Upper lobe of right lung (tissue), 1 donor: Measurements from ENCODE around the gene SCUBE3. TPM values are rescaled to one million over a fixed set of nuclear protein-coding genes. Genes with fewer than 3 reads are reported as not detected.

Source experiments
- ATAC-seq: fragments of 200-7000 bp; cut with Tn5 transposase; one replicate; pipeline ENCODE4 v1.9.1; 2020; ENCODE audit warnings: mild to moderate bottlenecking, moderate library complexity
- DNase-seq: peaks from one replicate; pipeline ENCODE4 v3.0.0-alpha.2; 2020
- H3K27ac ChIP-seq: fragments of 200-600 bp; one replicate; pipeline ENCODE4 v1.8.0; 2022
- H3K27me3 ChIP-seq: fragments of 200-600 bp; one replicate; pipeline ENCODE4 v1.8.0; 2022; ENCODE audit warnings: mild to moderate bottlenecking
- H3K36me3 ChIP-seq: fragments of 200-600 bp; one replicate; pipeline ENCODE4 v1.8.0; 2022
- H3K4me1 ChIP-seq: fragments of 200-600 bp; one replicate; pipeline ENCODE4 v1.8.0; 2022
- H3K4me3 ChIP-seq: fragments of 200-600 bp; one replicate; pipeline ENCODE4 v1.8.0; 2022; ENCODE audit warnings: mild to moderate bottlenecking
- H3K9me3 ChIP-seq: fragments of 200-600 bp; one replicate; pipeline ENCODE4 v1.8.0; 2022
- CTCF ChIP-seq: fragments of 200-600 bp; IDR thresholded peaks from one replicate; pipeline ENCODE4 v1.8.0; 2022; ENCODE audit warnings: antibody characterized with exemption
- intact Hi-C: fragments of 100-400 bp; cut with DNase I; formaldehyde crosslinking; loops from one replicate; pipeline ENCODE4 v1.11.0; 2022
- long read RNA-seq: library from polyadenylated mRNA; unstranded; transcript quantifications from one replicate; pipeline ENCODE4 v2.0.0, GENCODE V29; 2021
- total RNA-seq: library from RNA; stranded (reverse); fragmentation: NEBNext Ultra II Directional; extraction: Animal tissue kit (Norgen Biotek cat#: 25700); gene quantifications from one replicate; pipeline ENCODE4 v1.2.1, GENCODE V29; 2021
- donor health status: DM: no; HTN: yes; CAD: no; lungs with severe emphysema.

SCUBE3 gene
- 0.46 TPM for total RNA-seq
- long read RNA-seq, partial matches to known transcripts, result 0 of 3 reads
- long read RNA-seq, other reads (novel, unspliced or antisense), result 3 of 3 reads

DNA sequence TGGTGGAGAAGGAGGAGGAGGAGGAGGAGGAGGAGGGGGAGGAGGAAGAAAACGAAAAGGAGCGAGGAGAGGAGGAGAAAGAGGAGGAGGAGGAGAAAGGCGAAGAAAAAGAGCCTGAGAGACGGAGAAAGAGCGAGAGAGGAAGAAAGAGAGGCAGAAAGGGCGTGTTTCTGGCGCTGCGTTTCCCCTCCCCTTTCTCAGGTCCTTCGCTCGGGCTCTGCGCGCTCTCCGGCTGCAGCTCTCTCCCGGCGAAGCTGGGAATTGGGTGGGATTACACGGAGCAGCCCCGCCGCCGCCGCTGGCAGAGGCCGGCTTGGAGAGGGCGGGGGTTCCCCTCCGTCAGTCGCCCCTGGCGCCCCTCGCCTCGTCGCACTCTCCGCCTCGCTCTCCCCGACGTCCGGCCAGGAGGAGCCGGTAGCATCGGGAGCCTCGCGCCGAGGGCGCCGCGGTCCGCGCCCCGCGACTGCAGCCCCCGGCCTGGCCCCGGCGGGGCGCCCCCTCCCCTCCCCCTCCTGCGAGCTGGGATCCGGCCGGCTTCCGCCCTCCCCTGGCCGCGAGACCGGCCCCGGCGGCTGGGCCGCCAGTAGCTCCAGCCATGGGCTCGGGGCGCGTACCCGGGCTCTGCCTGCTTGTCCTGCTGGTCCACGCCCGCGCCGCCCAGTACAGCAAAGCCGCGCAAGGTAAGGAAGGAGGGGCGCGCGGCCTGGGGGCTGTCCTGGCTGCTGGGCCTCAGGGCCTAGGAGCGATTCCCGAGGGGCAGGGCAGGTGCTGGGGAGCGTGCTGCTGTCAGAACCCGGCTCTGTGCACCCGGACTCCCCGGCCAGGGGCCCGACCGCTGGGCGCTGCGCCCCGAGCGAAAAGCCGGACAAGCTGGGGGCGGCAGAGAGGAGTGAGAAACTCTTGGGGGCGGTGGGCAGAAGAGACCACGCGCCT, at the start of gene SCUBE3:
TSS of gene SCUBE3 (plus strand) at position 133 of the 933 bp plus-strand sequence. CDS start at position 596, 463 bp downstream.
- no peaks in the 10 kb centered on the region for H3K9me3 ChIP-seq
- H3K27me3 ChIP-seq, result peaks cover 50% of the 10 kb centered on the region
- H3K4me1 ChIP-seq, result peaks cover 4% of the 10 kb centered on the region
- DNase-seq, result peak; percentile 68
- TF ChIP-seq CTCF, result no peak
- intact Hi-C loops, result no loop called here
- peak; percentile 47 for ATAC-seq
- peak within 1 kb of the TSS; percentile 53 for H3K4me3 ChIP-seq
- H3K36me3 ChIP-seq, result no peaks in the 10 kb centered on the region
- no peak within 1 kb of the TSS for H3K27ac ChIP-seq

GRCh38 chr6:35164277-35164676, 49.5 kb upstream of the SCUBE3 start:
- Histone ChIP-seq H3K4me1 (peaks cover 14% of the 10 kb centered on the region), H3K27ac (no peak overlapping the region), H3K36me3 (no peaks in the 10 kb centered on the region), H3K9me3 (no peaks in the 10 kb centered on the region), H3K4me3 (no peak overlapping the region), H3K27me3 (no peaks in the 10 kb centered on the region)
- no peak for ATAC-seq
- TF ChIP-seq CTCF, result no peak
- DNase-seq, result no peak
- intact Hi-C loops, result no loop called here

GRCh38 chr6:35164868-35165267, 48.9 kb upstream of the SCUBE3 start:
- Histone ChIP-seq H3K27ac (no peak overlapping the region), H3K4me1 (peaks cover 14% of the 10 kb centered on the region), H3K36me3 (no peaks in the 10 kb centered on the region), H3K27me3 (no peaks in the 10 kb centered on the region), H3K4me3 (no peak overlapping the region), H3K9me3 (no peaks in the 10 kb centered on the region)
- DNase-seq (no peak), ATAC-seq (no peak)
- no peak for TF ChIP-seq CTCF
- intact Hi-C loops, result no loop called here

GRCh38 chr6:35165630-35166071, 48.1 kb upstream of the SCUBE3 start:
- H3K27ac ChIP-seq, result peak overlapping the region; percentile 8

GRCh38 chr6:35166116-35166515, 47.6 kb upstream of the SCUBE3 start:
- no peak for TF ChIP-seq CTCF
- H3K9me3 ChIP-seq, result no peaks in the 10 kb centered on the region
- H3K27ac ChIP-seq, result peak overlapping the region; percentile 8
- intact Hi-C loops, result no loop called here
- ATAC-seq (no peak), DNase-seq (no peak)
- H3K36me3 ChIP-seq, result no peaks in the 10 kb centered on the region
- H3K27me3 ChIP-seq, result no peaks in the 10 kb centered on the region
- peaks cover 14% of the 10 kb centered on the region for H3K4me1 ChIP-seq
- H3K4me3 ChIP-seq, result no peak overlapping the region

More at GRCh38 chr6:35165630-35166071, 48.1 kb upstream of the SCUBE3 start:
- no peak for TF ChIP-seq CTCF
- H3K4me1 ChIP-seq, result peaks cover 14% of the 10 kb centered on the region
- no peaks in the 10 kb centered on the region for H3K36me3 ChIP-seq
- H3K9me3 ChIP-seq, result no peaks in the 10 kb centered on the region
- intact Hi-C loops, result no loop called here
- no peak overlapping the region for H3K4me3 ChIP-seq
- ATAC-seq, result peak; percentile 54
- no peaks in the 10 kb centered on the region for H3K27me3 ChIP-seq
- no peak for DNase-seq
